GM23338 (cell line): ENCODE measurements around the gene CDKL4. TPM values are rescaled to one million over a fixed set of nuclear protein-coding genes. Genes with fewer than 3 reads are reported as not detected.

Experiments used
- ATAC-seq: fragments of 200-7000 bp; cut with Tn5 transposase; 3 replicates; pipeline ENCODE4 v1.9.1; 2020
- DNase-seq: peaks from one replicate; pipeline ENCODE4 v3.0.0-alpha.2; 2015; ENCODE audit warnings: low spot score
- H2AFZ ChIP-seq: fragments of 200-600 bp; sonication (generic); 2 replicates; pipeline ENCODE4 v1.8.0; 2016; ENCODE audit warnings: antibody characterized with exemption, mild to moderate bottlenecking, moderate library complexity
- H3F3A ChIP-seq: fragments of 200-600 bp; sonication (generic); replicated peaks from 2 replicates; pipeline ENCODE4 v1.8.0; 2017; ENCODE audit warnings: antibody characterized with exemption, mixed run types, low read depth
- H3K27ac ChIP-seq: fragments of 200-600 bp; sonication (generic); 2 replicates; pipeline ENCODE4 v1.6.1; 2016; ENCODE audit warnings: low read depth
- H3K27me3 ChIP-seq: fragments of 200-600 bp; sonication (generic); 2 replicates; pipeline ENCODE4 v1.8.0; 2016; ENCODE audit warnings: mild to moderate bottlenecking, mixed run types, moderate library complexity; ENCODE audit not compliant: insufficient read depth
- H3K36me3 ChIP-seq: fragments of 200-600 bp; sonication (generic); 2 replicates; pipeline ENCODE4 v1.8.0; 2016; ENCODE audit warnings: mild to moderate bottlenecking; ENCODE audit not compliant: insufficient read depth
- H3K4me1 ChIP-seq: fragments of 200-600 bp; sonication (generic); 2 replicates; pipeline ENCODE4 v1.8.0; 2016; ENCODE audit warnings: mild to moderate bottlenecking, moderate library complexity; ENCODE audit not compliant: insufficient read depth
- H3K4me2 ChIP-seq: fragments of 200-600 bp; sonication (generic); 2 replicates; pipeline ENCODE4 v1.7.1; 2017; ENCODE audit warnings: mixed run types
- H3K4me3 ChIP-seq: fragments of 200-600 bp; sonication (generic); 2 replicates; pipeline ENCODE4 v1.6.1; 2016; ENCODE audit warnings: mixed run types
- H3K79me2 ChIP-seq: fragments of 200-600 bp; sonication (generic); replicated peaks from 2 replicates; pipeline ENCODE4 v1.8.0; 2017; ENCODE audit warnings: mild to moderate bottlenecking; ENCODE audit not compliant: insufficient read depth
- H3K9me2 ChIP-seq: fragments of 200-600 bp; sonication (generic); 2 replicates; pipeline ENCODE4 v1.8.0; 2017; ENCODE audit not compliant: insufficient read depth
- H4K20me1 ChIP-seq: fragments of 200-600 bp; sonication (generic); replicated peaks from 2 replicates; pipeline ENCODE4 v1.8.0; 2017; ENCODE audit warnings: mild to moderate bottlenecking; ENCODE audit not compliant: insufficient read depth
- H3K27ac Mint-ChIP-seq: 2 replicates; pipeline ENCODE4 v1.8.0; 2020; ENCODE audit warnings: inconsistent platforms, mild to moderate bottlenecking, moderate library complexity, mixed read lengths
- H3K27me3 Mint-ChIP-seq: 3 replicates; pipeline ENCODE4 v1.8.0; 2022; ENCODE audit warnings: low read depth, mild to moderate bottlenecking, moderate library complexity, mixed read lengths, inconsistent platforms; ENCODE audit not compliant: insufficient read depth, poor library complexity
- H3K36me3 Mint-ChIP-seq: 3 replicates; pipeline ENCODE4 v1.8.0; 2021; ENCODE audit warnings: low read depth, mild to moderate bottlenecking, inconsistent platforms, moderate library complexity, mixed read lengths
- H3K4me1 Mint-ChIP-seq: 3 replicates; pipeline ENCODE4 v1.8.0; 2020; ENCODE audit warnings: mild to moderate bottlenecking, inconsistent platforms, mixed read lengths
- H3K4me3 Mint-ChIP-seq: 3 replicates; pipeline ENCODE4 v1.8.0; 2021; ENCODE audit warnings: moderate library complexity, mild to moderate bottlenecking, inconsistent platforms, mixed read lengths
- H3K9me3 Mint-ChIP-seq: 3 replicates; pipeline ENCODE4 v1.8.0; 2020; ENCODE audit warnings: moderate library complexity, mild to moderate bottlenecking, inconsistent platforms, mixed read lengths
- CREB1 ChIP-seq: fragments of 250-450 bp; sonication (Bioruptor Pico); IDR thresholded peaks from 2 replicates; pipeline ENCODE4 v1.5.0; 2020; ENCODE audit warnings: low read depth, mild to moderate bottlenecking, moderate library complexity
- ETS1 ChIP-seq: IDR thresholded peaks from 2 replicates; pipeline ENCODE4 v1.6.1; 2016; ENCODE audit warnings: antibody characterized with exemption
- EZH2 ChIP-seq: fragments of 200-600 bp; sonication (generic); IDR thresholded peaks from one replicate; pipeline ENCODE4 v1.8.0; 2017; ENCODE audit warnings: antibody characterized with exemption, mild to moderate bottlenecking, low read depth; ENCODE audit not compliant: unreplicated experiment
- NANOG ChIP-seq: IDR thresholded peaks from 2 replicates; pipeline ENCODE4 v1.6.1; 2016; ENCODE audit warnings: antibody characterized with exemption, borderline replicate concordance
- POLR2AphosphoS5 ChIP-seq: IDR thresholded peaks from 2 replicates; pipeline ENCODE4 v1.6.1; 2016; ENCODE audit warnings: antibody characterized with exemption, low read depth
- REST ChIP-seq: IDR thresholded peaks from one replicate; pipeline ENCODE4 v1.6.1; 2018; ENCODE audit warnings: antibody characterized with exemption; ENCODE audit not compliant: unreplicated experiment
- STAT1 ChIP-seq: IDR thresholded peaks from one replicate; pipeline ENCODE4 v1.6.1; 2016; ENCODE audit warnings: antibody characterized with exemption; ENCODE audit not compliant: unreplicated experiment
- ZNF114 ChIP-seq: fragments of 250-450 bp; sonication (Bioruptor Pico); IDR thresholded peaks from 2 replicates; pipeline ENCODE4 v1.5.0; 2020; ENCODE audit warnings: mild to moderate bottlenecking, moderate library complexity
- ZNF331 ChIP-seq: fragments of 250-450 bp; sonication (Bioruptor Pico); IDR thresholded peaks from 2 replicates; pipeline ENCODE4 v1.5.0; 2020; ENCODE audit warnings: low read depth, mild to moderate bottlenecking, moderate library complexity
- ZNF462 ChIP-seq: fragments of 250-450 bp; sonication (Bioruptor Pico); IDR thresholded peaks from 2 replicates; pipeline ENCODE4 v1.5.0; 2020; ENCODE audit warnings: mild to moderate bottlenecking, moderate library complexity
- polyA plus RNA-seq: library from polyadenylated mRNA; unstranded; fragments of >200 nt; fragmentation: Nextera tagmentation; extraction: Ambion mirVana; gene quantifications from 2 replicates; pipeline ENCODE4 v1.2.1, GENCODE V29; 2016
- total RNA-seq: library from RNA; depleted of rRNA; stranded (reverse); fragments of >200 nt; shearing (Covaris generic); gene quantifications from 2 replicates; pipeline ENCODE4 v1.2.3, GENCODE V29; 2014

Gene CDKL4
- total and polyA plus RNA-seq, 2 experiments from 2014 or later, result 0.24 TPM; not detected in 1

GRCh38 chr2:39269941-39270340 is 26.2 kb upstream of the CDKL4 start:
- TF ChIP-seq CREB1 (CRISPR knock-in tag) (no peak), POLR2AphosphoS5 (no peak)

GRCh38 chr2:39266916-39267434 is 23.2 kb upstream of the CDKL4 start:
- no peak overlapping the region for H3K27ac Mint-ChIP-seq
- TF ChIP-seq REST (no peak), ZNF114 (CRISPR knock-in tag) (no peak), POLR2AphosphoS5 (no peak), ZNF331 (CRISPR knock-in tag) (no peak), EZH2 (no peak), CREB1 (CRISPR knock-in tag) (no peak), NANOG (no peak), ZNF462 (CRISPR knock-in tag) (no peak), ETS1 (no peak), STAT1 (no peak)

More at GRCh38 chr2:39269941-39270340, 26.2 kb upstream of the CDKL4 start:
- Histone ChIP-seq H3K27ac (no peak overlapping the region), H3F3A (no peaks in the 10 kb centered on the region), H3K4me1 (no peaks in the 10 kb centered on the region), H2AFZ (no peak overlapping the region), H3K4me2 (no peak overlapping the region), H3K79me2 (no peaks in the 10 kb centered on the region), H3K27me3 (no peaks in the 10 kb centered on the region), H3K9me2 (no peaks in the 10 kb centered on the region), H3K36me3 (peaks cover 27% of the 10 kb centered on the region; the same call in 1 of the 2 replicates), H4K20me1 (no peaks in the 10 kb centered on the region), H3K4me3 (no peak overlapping the region)
- Mint-ChIP-seq H3K27me3 (no peaks in the 10 kb centered on the region), H3K36me3 (peaks cover 16% of the 10 kb centered on the region), H3K4me1 (peaks cover 9% of the 10 kb centered on the region), H3K27ac (no peak overlapping the region), H3K4me3 (no peak overlapping the region), H3K9me3 (no peaks in the 10 kb centered on the region)
- ATAC-seq (no peak), DNase-seq (no peak)

More at GRCh38 chr2:39266916-39267434, 23.2 kb upstream of the CDKL4 start:
- Histone ChIP-seq H3K4me2 (no peak overlapping the region), H2AFZ (no peak overlapping the region), H3K4me3 (no peak overlapping the region), H4K20me1 (no peaks in the 10 kb centered on the region), H3K9me2 (no peaks in the 10 kb centered on the region), H3K4me1 (no peaks in the 10 kb centered on the region), H3K36me3 (peaks cover 16% of the 10 kb centered on the region; the same call in 1 of the 2 replicates), H3K27me3 (no peaks in the 10 kb centered on the region), H3K27ac (no peak overlapping the region), H3K79me2 (no peaks in the 10 kb centered on the region), H3F3A (peaks cover 3% of the 10 kb centered on the region; the same call in 1 of the 2 replicates)
- Mint-ChIP-seq H3K27me3 (no peaks in the 10 kb centered on the region), H3K9me3 (no peaks in the 10 kb centered on the region), H3K36me3 (peaks cover 9% of the 10 kb centered on the region; the same call in 1 of the 3 replicates), H3K4me3 (no peak overlapping the region), H3K4me1 (peaks cover 9% of the 10 kb centered on the region)
- DNase-seq (no peak), ATAC-seq (no peak)
